Karpas-422 (cell line): ENCODE results near the gene ELMO2. TPM values are rescaled to one million over a fixed set of nuclear protein-coding genes. Genes with fewer than 3 reads are reported as not detected.

Experiments
- DNase-seq: peaks from one replicate; pipeline ENCODE4 v3.0.0-alpha.2; 2015
- H2AFZ ChIP-seq: fragments of 200-600 bp; sonication (generic); 2 replicates; pipeline ENCODE4 v1.6.1; 2014; ENCODE audit warnings: antibody characterized with exemption, low read length, mixed read lengths
- H3K27ac ChIP-seq: fragments of 200-600 bp; sonication (generic); 2 replicates; pipeline ENCODE4 v1.5.1; 2014; ENCODE audit warnings: mild to moderate bottlenecking, low read length, moderate library complexity
- H3K27me3 ChIP-seq: fragments of 200-600 bp; sonication (generic); 2 replicates; pipeline ENCODE4 v1.6.1; 2014; ENCODE audit warnings: low read length, mixed read lengths
- H3K36me3 ChIP-seq: fragments of 200-600 bp; sonication (generic); 2 replicates; pipeline ENCODE4 v1.6.1; 2014; ENCODE audit warnings: low read length, mixed read lengths; ENCODE audit not compliant: insufficient read depth
- H3K4me1 ChIP-seq: fragments of 200-600 bp; sonication (generic); 2 replicates; pipeline ENCODE4 v1.6.1; 2014; ENCODE audit warnings: mild to moderate bottlenecking, low read length, mixed read lengths
- H3K4me2 ChIP-seq: fragments of 200-600 bp; sonication (generic); 2 replicates; pipeline ENCODE4 v1.6.1; 2014; ENCODE audit warnings: low read length, low read depth, mild to moderate bottlenecking; ENCODE audit not compliant: poor library complexity, severe bottlenecking
- H3K4me3 ChIP-seq: fragments of 200-600 bp; sonication (generic); 2 replicates; pipeline ENCODE4 v1.5.1; 2014; ENCODE audit warnings: mild to moderate bottlenecking, antibody characterized with exemption, low read length, mixed read lengths
- H3K79me2 ChIP-seq: fragments of 200-600 bp; sonication (generic); 2 replicates; pipeline ENCODE4 v1.6.1; 2014; ENCODE audit warnings: mild to moderate bottlenecking, low read length, mixed read lengths
- H3K9ac ChIP-seq: fragments of 200-600 bp; sonication (generic); 2 replicates; pipeline ENCODE4 v1.6.0; 2014; ENCODE audit warnings: low read length
- H3K9me2 ChIP-seq: fragments of 200-600 bp; sonication (generic), shearing (Covaris generic); replicated peaks from 2 replicates; pipeline ENCODE4 v1.6.0; 2014; ENCODE audit warnings: mild to moderate bottlenecking, low read length, moderate library complexity; ENCODE audit not compliant: insufficient read depth
- H3K9me3 ChIP-seq: fragments of 300-700, 200-600 bp; sonication (generic); 2 replicates; pipeline ENCODE4 v1.6.1; 2014; ENCODE audit warnings: low read length, mixed read lengths
- H4K20me1 ChIP-seq: fragments of 200-600 bp; sonication (generic); 2 replicates; pipeline ENCODE4 v1.6.1; 2014; ENCODE audit warnings: mild to moderate bottlenecking, antibody characterized with exemption, low read length, low read depth; ENCODE audit not compliant: insufficient read depth
- total RNA-seq: library from RNA; depleted of rRNA; stranded (reverse); fragments of >200 nt; shearing (Covaris generic); gene quantifications from 2 replicates; pipeline ENCODE4 v1.2.3, GENCODE V29; 2014; ENCODE audit warnings: low replicate concordance; rRNA removed

Gene ELMO2, protein sequence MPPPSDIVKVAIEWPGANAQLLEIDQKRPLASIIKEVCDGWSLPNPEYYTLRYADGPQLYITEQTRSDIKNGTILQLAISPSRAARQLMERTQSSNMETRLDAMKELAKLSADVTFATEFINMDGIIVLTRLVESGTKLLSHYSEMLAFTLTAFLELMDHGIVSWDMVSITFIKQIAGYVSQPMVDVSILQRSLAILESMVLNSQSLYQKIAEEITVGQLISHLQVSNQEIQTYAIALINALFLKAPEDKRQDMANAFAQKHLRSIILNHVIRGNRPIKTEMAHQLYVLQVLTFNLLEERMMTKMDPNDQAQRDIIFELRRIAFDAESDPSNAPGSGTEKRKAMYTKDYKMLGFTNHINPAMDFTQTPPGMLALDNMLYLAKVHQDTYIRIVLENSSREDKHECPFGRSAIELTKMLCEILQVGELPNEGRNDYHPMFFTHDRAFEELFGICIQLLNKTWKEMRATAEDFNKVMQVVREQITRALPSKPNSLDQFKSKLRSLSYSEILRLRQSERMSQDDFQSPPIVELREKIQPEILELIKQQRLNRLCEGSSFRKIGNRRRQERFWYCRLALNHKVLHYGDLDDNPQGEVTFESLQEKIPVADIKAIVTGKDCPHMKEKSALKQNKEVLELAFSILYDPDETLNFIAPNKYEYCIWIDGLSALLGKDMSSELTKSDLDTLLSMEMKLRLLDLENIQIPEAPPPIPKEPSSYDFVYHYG
- total RNA-seq: 68.1 and 91.4 TPM in 2 replicates

GRCh38 chr20:46406200-46406985, at the start of gene ELMO2:
TSS of gene ELMO2 (minus strand) at chr20:46406615. CDS start at chr20:46394482, 12,133 bp downstream.
- H3K9me2 ChIP-seq: no peaks in the 10 kb centered on the region
- peaks cover 6% of the 10 kb centered on the region; the same call in 1 of the 2 replicates for H3K36me3 ChIP-seq
- H3K9ac ChIP-seq: peak within 1 kb of the TSS; percentile 93
- peaks cover 73% of the 10 kb centered on the region for H3K4me1 ChIP-seq
- H2AFZ ChIP-seq: peak within 1 kb of the TSS; percentile 40; the same call in 1 of the 2 replicates
- DNase-seq: peak; percentile 97
- H3K79me2 ChIP-seq: peaks cover 46% of the 10 kb centered on the region
- no peaks in the 10 kb centered on the region for H3K27me3 ChIP-seq
- H3K4me3 ChIP-seq: peak within 1 kb of the TSS; percentile 88
- H3K9me3 ChIP-seq: no peaks in the 10 kb centered on the region
- peak within 1 kb of the TSS; percentile 91 for H3K27ac ChIP-seq
- peaks cover 5% of the 10 kb centered on the region; the same call in 1 of the 2 replicates for H4K20me1 ChIP-seq
- peak within 1 kb of the TSS; percentile 93 for H3K4me2 ChIP-seq

DNA sequence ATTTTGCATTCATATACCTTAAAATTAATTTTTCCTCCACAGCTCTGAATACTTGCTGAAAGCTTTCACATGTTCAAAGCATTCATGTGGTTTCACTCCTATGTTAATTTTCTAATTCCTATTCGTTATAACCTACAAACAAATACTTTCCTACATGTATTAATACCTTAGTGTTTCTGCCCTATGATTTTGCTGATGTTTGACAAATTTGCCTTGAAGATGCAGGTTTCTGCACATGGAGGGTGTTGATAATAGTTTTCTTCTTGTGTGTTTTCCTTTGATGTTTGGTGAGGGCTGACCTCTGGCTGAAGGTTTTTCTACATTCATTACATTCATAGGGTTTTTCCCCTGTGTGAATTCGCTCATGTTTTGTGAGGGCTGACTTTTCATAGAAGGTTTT, 49.3 kb upstream of the ELMO2 start:
- Histone ChIP-seq H3K27me3 (0 out of 2 replicates have a peak, but pooled peaks cover 8% of the 10 kb centered on the region), H3K9ac (no peak overlapping the region), H3K9me3 (peaks cover 24% of the 10 kb centered on the region), H3K79me2 (no peaks in the 10 kb centered on the region), H4K20me1 (no peaks in the 10 kb centered on the region), H3K9me2 (no peaks in the 10 kb centered on the region), H3K36me3 (no peaks in the 10 kb centered on the region), H2AFZ (no peak overlapping the region), H3K4me2 (no peak overlapping the region), H3K4me1 (no peaks in the 10 kb centered on the region), H3K27ac (no peak overlapping the region), H3K4me3 (no peak overlapping the region)
- no peak for DNase-seq

DNA sequence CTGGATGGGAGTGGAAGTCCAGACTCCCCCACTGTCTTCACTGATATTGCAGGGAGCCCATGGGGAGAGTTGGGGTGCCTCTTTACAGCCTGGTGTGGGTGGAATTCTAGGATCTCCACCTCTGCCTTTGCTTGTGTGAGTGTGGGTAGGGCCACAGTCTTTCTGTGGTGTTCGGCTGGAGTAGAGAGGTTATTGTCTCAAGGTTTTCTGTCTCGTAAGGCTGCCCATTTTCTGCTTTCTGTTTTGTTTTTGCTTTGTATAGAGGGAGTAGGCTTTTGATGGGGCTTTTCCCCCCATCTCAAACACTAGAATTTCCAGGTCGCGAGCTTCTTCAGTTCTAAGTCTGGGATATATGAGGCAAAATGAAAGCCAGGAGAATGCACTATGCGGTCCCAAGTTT, 40.4 kb upstream of the ELMO2 start:
- Histone ChIP-seq H3K4me1 (no peaks in the 10 kb centered on the region), H3K79me2 (no peaks in the 10 kb centered on the region), H3K27me3 (no peaks in the 10 kb centered on the region; the same call in 1 of the 2 replicates), H3K9ac (no peak overlapping the region), H3K9me3 (no peaks in the 10 kb centered on the region), H2AFZ (no peak overlapping the region), H3K4me3 (no peak overlapping the region), H3K27ac (no peak overlapping the region), H3K9me2 (no peaks in the 10 kb centered on the region), H4K20me1 (no peaks in the 10 kb centered on the region), H3K4me2 (no peak overlapping the region), H3K36me3 (no peaks in the 10 kb centered on the region)
- no peak for DNase-seq

DNA sequence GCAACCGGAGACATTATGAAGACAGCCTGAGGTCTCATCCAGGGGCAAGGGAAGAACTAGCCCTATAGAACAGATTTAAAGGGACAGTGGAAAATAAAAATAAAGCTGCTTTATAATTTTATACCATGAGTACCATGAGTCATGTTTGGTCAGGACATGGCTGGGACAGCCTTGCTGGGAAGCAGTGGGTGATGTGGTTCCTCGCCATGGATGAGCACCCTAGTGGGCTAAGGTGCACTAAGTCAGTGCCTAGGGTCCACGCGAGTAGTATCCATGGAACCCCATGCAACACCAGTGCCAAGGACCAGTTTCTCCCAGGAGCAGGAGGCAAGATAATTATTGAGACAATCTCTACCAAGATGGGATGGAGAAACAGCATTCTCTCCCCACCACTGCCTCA, 33.4 kb upstream of the ELMO2 start:
- H3K4me1 ChIP-seq: peaks cover 2% of the 10 kb centered on the region; the same call in 1 of the 2 replicates
- H3K9me3 ChIP-seq: no peaks in the 10 kb centered on the region
- H3K9me2 ChIP-seq: no peaks in the 10 kb centered on the region
- no peak for DNase-seq
- H3K9ac ChIP-seq: no peak overlapping the region
- H3K36me3 ChIP-seq: no peaks in the 10 kb centered on the region
- H3K27ac ChIP-seq: no peak overlapping the region
- H3K27me3 ChIP-seq: no peaks in the 10 kb centered on the region
- H3K4me3 ChIP-seq: no peak overlapping the region
- H4K20me1 ChIP-seq: no peaks in the 10 kb centered on the region
- no peak overlapping the region for H3K4me2 ChIP-seq
- H2AFZ ChIP-seq: no peak overlapping the region
- no peaks in the 10 kb centered on the region for H3K79me2 ChIP-seq

DNA sequence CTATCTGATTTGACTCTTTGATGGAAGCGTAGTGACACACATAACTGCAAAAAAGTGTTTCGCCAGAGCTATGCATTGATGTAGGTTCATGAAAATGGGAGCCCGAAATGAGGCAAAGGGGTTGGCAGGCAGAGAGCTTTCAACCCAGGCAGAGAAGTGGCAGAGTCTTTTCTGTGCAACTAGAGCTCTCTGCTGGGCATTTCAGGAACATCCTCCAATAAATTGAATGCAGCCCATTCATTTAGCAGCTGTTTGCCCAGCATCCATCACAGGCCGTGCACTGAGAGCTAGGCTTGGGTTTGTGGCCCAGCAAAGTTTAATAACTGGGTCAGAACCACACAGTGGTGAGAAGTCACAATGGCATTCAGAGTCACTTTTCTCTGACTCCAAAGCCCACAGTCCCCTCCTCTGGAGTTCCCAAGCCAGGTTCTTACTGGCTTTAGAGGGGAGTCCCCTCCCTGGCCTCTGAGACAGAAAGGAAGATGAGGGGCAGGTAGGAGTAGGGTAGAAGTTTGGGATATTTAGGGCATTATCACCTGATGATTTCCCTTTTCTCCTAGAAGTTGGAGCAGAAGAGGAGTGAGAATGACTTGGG, 31.8 kb upstream of the ELMO2 start:
- H3K9me3 ChIP-seq: no peaks in the 10 kb centered on the region
- no peak overlapping the region for H3K27ac ChIP-seq
- no peak overlapping the region for H2AFZ ChIP-seq
- H3K27me3 ChIP-seq: no peaks in the 10 kb centered on the region
- H3K79me2 ChIP-seq: no peaks in the 10 kb centered on the region
- H3K36me3 ChIP-seq: no peaks in the 10 kb centered on the region
- H4K20me1 ChIP-seq: no peaks in the 10 kb centered on the region
- no peak overlapping the region for H3K4me2 ChIP-seq
- peak; percentile 92 for DNase-seq
- H3K4me3 ChIP-seq: no peak overlapping the region
- peaks cover 2% of the 10 kb centered on the region; the same call in 1 of the 2 replicates for H3K4me1 ChIP-seq
- H3K9ac ChIP-seq: no peak overlapping the region
- no peaks in the 10 kb centered on the region for H3K9me2 ChIP-seq

- Histone ChIP-seq H3K27me3 (no peaks in the 10 kb centered on the region), H3K27ac (no peak overlapping the region), H3K9me3 (no peaks in the 10 kb centered on the region), H3K4me1 (peaks cover 2% of the 10 kb centered on the region; the same call in 1 of the 2 replicates), H3K9ac (no peak overlapping the region), H3K4me2 (no peak overlapping the region), H2AFZ (no peak overlapping the region), H3K36me3 (no peaks in the 10 kb centered on the region), H3K4me3 (no peak overlapping the region), H4K20me1 (no peaks in the 10 kb centered on the region), H3K79me2 (no peaks in the 10 kb centered on the region), H3K9me2 (no peaks in the 10 kb centered on the region)
- no peak for DNase-seq
Measured at GRCh38 chr20:46435146-46435545, 28.7 kb upstream of the ELMO2 start.

GRCh38 chr20:46434597-46434996, 28.2 kb upstream of the ELMO2 start:
- Histone ChIP-seq H3K9me2 (no peaks in the 10 kb centered on the region), H3K27me3 (no peaks in the 10 kb centered on the region), H3K4me2 (no peak overlapping the region), H3K27ac (no peak overlapping the region), H3K36me3 (no peaks in the 10 kb centered on the region), H4K20me1 (no peaks in the 10 kb centered on the region), H3K9ac (no peak overlapping the region), H2AFZ (no peak overlapping the region), H3K9me3 (no peaks in the 10 kb centered on the region), H3K4me1 (peaks cover 2% of the 10 kb centered on the region; the same call in 1 of the 2 replicates), H3K4me3 (no peak overlapping the region), H3K79me2 (no peaks in the 10 kb centered on the region)
- DNase-seq: no peak
